Upper lobe of right lung (tissue), 1 donor: ENCODE results near the gene SHC3. TPM values are rescaled to one million over a fixed set of nuclear protein-coding genes. Genes with fewer than 3 reads are reported as not detected.

ENCODE experiments used
- ATAC-seq: fragments of 200-7000 bp; cut with Tn5 transposase; one replicate; pipeline ENCODE4 v1.9.1; 2020; ENCODE audit warnings: mild to moderate bottlenecking, moderate library complexity
- DNase-seq: peaks from one replicate; pipeline ENCODE4 v3.0.0-alpha.2; 2020
- H3K27ac ChIP-seq: fragments of 200-600 bp; one replicate; pipeline ENCODE4 v1.8.0; 2022
- H3K27me3 ChIP-seq: fragments of 200-600 bp; one replicate; pipeline ENCODE4 v1.8.0; 2022; ENCODE audit warnings: mild to moderate bottlenecking
- H3K36me3 ChIP-seq: fragments of 200-600 bp; one replicate; pipeline ENCODE4 v1.8.0; 2022
- H3K4me1 ChIP-seq: fragments of 200-600 bp; one replicate; pipeline ENCODE4 v1.8.0; 2022
- H3K4me3 ChIP-seq: fragments of 200-600 bp; one replicate; pipeline ENCODE4 v1.8.0; 2022; ENCODE audit warnings: mild to moderate bottlenecking
- H3K9me3 ChIP-seq: fragments of 200-600 bp; one replicate; pipeline ENCODE4 v1.8.0; 2022
- intact Hi-C: fragments of 100-400 bp; cut with DNase I; formaldehyde crosslinking; loops from one replicate; pipeline ENCODE4 v1.11.0; 2022
- total RNA-seq: library from RNA; stranded (reverse); fragmentation: NEBNext Ultra II Directional; extraction: Animal tissue kit (Norgen Biotek cat#: 25700); gene quantifications from one replicate; pipeline ENCODE4 v1.2.1, GENCODE V29; 2021
- TF ChIP-seq, protein P1 (sequence below): fragments of 200-600 bp; IDR thresholded peaks from one replicate; pipeline ENCODE4 v1.8.0; 2022; ENCODE audit warnings: antibody characterized with exemption
- donor health status: DM: no; HTN: yes; CAD: no; lungs with severe emphysema.

Gene SHC3
- total RNA-seq, 1 donor from 2014 or later: 12.9 TPM

- intact Hi-C loops: no loop called here
- Histone ChIP-seq H3K4me3 (no peak overlapping the region), H3K27me3 (no peaks in the 10 kb centered on the region), H3K9me3 (no peaks in the 10 kb centered on the region), H3K36me3 (no peaks in the 10 kb centered on the region), H3K4me1 (peaks cover 31% of the 10 kb centered on the region), H3K27ac (peak overlapping the region; percentile 77)
- ATAC-seq: peak; percentile 93
- TF ChIP-seq, protein P1, sequence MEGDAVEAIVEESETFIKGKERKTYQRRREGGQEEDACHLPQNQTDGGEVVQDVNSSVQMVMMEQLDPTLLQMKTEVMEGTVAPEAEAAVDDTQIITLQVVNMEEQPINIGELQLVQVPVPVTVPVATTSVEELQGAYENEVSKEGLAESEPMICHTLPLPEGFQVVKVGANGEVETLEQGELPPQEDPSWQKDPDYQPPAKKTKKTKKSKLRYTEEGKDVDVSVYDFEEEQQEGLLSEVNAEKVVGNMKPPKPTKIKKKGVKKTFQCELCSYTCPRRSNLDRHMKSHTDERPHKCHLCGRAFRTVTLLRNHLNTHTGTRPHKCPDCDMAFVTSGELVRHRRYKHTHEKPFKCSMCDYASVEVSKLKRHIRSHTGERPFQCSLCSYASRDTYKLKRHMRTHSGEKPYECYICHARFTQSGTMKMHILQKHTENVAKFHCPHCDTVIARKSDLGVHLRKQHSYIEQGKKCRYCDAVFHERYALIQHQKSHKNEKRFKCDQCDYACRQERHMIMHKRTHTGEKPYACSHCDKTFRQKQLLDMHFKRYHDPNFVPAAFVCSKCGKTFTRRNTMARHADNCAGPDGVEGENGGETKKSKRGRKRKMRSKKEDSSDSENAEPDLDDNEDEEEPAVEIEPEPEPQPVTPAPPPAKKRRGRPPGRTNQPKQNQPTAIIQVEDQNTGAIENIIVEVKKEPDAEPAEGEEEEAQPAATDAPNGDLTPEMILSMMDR: no peak
- DNase-seq: peak; percentile 90
These were observed 156.4 kb downstream of the SHC3 start for GRCh38 chr9:89022001-89022759.

DNA sequence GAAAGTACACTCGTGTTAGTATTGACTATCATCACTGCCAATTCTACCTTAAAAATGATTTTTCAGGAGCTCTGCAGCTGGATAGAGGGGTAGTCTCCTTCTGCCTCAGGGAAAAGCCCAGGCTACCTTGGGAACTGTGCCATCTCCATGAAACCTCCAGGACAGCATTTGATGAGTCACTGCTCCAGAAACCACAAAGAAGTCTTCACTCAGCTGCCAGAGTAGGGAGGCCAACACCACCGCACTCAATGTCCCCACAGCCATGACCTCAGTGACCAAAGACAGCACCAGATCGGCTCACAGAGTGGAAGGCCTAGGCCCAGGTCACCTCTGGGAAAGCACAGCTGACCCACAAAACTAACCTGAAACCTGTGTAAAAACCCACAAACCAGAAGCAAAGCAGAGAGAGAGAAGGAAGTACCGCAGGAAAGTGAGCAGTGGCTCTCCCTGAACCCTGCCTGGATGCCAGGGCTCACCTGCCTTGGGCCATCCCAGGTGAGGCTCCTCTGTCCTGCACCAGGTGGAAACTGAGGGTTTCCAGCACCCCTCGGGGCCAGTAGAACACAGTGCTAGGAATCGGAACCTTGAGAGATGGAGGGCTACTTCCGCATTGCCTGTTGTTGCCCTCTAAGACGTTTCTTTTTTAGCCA lies 157.3 kb downstream of the SHC3 start:
- H3K27ac ChIP-seq: peak overlapping the region; percentile 77
- peak; percentile 43 for ATAC-seq
- no peaks in the 10 kb centered on the region for H3K27me3 ChIP-seq
- no peak for DNase-seq
- no peaks in the 10 kb centered on the region for H3K36me3 ChIP-seq
- TF ChIP-seq, protein P1: no peak
- intact Hi-C loops: no loop called here
- peaks cover 27% of the 10 kb centered on the region for H3K4me1 ChIP-seq
- no peaks in the 10 kb centered on the region for H3K9me3 ChIP-seq
- no peak overlapping the region for H3K4me3 ChIP-seq

DNA sequence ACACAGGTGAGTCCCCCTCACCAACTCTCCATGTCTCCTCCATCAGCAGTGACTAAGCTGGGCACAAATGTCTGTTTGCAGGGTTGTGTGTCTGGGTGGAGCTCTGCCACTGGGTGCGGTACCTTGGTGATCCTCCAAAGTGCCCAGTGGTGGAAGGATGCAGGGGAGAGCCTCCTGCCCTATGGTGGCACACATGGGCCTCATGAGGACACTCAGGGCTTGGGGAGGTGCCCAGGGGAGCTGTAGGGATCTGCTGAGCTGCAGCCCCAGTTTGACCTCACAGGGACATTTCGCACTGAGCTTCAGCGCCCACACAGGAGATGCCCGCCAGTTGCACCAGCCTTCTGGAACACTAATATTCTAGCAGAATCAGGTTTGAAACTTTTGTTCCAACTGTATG lies 157.9 kb downstream of the SHC3 start:
- Histone ChIP-seq H3K27ac (peak overlapping the region; percentile 77), H3K9me3 (no peaks in the 10 kb centered on the region), H3K4me1 (peaks cover 27% of the 10 kb centered on the region), H3K27me3 (no peaks in the 10 kb centered on the region), H3K36me3 (no peaks in the 10 kb centered on the region), H3K4me3 (no peak overlapping the region)
- ATAC-seq (no peak), DNase-seq (no peak)
- TF ChIP-seq, protein P1: no peak
- intact Hi-C loops: no loop called here

DNA sequence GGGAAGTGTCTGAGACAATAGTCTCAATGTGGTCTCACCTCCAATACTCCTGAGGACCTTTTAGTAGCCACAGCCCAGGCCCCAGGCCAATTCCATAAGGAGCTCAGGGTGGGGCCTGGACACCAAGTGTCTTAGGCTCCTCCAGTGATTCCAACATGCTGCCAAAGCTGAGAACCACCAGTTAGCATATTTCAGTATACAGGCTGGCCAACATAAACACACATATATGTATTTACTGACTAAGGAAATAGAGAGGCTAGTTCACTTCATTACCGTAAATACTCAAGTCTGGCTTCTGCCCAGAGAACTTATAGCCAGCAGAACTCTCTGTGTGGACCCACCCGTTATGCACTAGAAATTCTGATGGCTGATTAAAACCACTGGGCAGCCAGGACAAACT lies 163.3 kb downstream of the SHC3 start:
- no peaks in the 10 kb centered on the region for H3K27me3 ChIP-seq
- DNase-seq (no peak), ATAC-seq (no peak)
- no peaks in the 10 kb centered on the region for H3K4me1 ChIP-seq
- H3K4me3 ChIP-seq: no peak overlapping the region
- TF ChIP-seq, protein P1: no peak
- no peaks in the 10 kb centered on the region for H3K9me3 ChIP-seq
- intact Hi-C loops: no loop called here
- no peaks in the 10 kb centered on the region for H3K36me3 ChIP-seq
- no peak overlapping the region for H3K27ac ChIP-seq

DNA sequence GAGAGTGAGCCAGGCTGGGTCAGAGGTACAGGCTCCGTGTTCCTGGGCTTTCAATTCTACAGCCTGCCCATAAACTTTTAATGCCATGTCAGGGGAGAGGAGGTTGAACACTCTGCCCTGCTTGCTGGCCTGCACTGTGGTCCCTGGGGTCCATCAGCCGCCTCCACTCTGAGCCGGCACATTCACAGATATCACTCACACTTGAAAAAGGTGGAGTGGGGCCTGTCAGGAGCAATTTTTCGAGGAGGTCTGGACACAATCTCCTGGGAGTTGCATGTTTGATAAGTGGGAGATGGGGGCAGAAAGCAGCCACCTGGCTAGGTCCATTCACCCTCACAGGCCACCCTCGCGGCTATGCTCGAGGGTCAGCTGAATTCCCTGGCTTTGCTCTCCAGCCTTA lies 164.5 kb downstream of the SHC3 start:
- H3K27me3 ChIP-seq: no peaks in the 10 kb centered on the region
- no peak overlapping the region for H3K27ac ChIP-seq
- TF ChIP-seq, protein P1: no peak
- intact Hi-C loops: no loop called here
- no peaks in the 10 kb centered on the region for H3K4me1 ChIP-seq
- no peak for ATAC-seq
- no peaks in the 10 kb centered on the region for H3K9me3 ChIP-seq
- DNase-seq: no peak
- H3K36me3 ChIP-seq: no peaks in the 10 kb centered on the region
- H3K4me3 ChIP-seq: no peak overlapping the region
